ENCODE data around the gene TRAF3. TPM values are rescaled to one million over a fixed set of nuclear protein-coding genes. Genes with fewer than 3 reads are reported as not detected.

TRAF3 gene
- total RNA-seq, 1 donor from 2014 or later, result 17.0 TPM

GRCh38 chr14:102907980-102908730 is 130.9 kb downstream of the TRAF3 start:
- DNase-seq (ENCODE audit: low spot score), result no peak

GRCh38 chr14:102908766-102909455 is 131.7 kb downstream of the TRAF3 start:
- no peak for DNase-seq (ENCODE audit: low spot score)

- no peak for DNase-seq (ENCODE audit: low spot score)
Measured at GRCh38 chr14:102909462-102909861, 132.2 kb downstream of the TRAF3 start.

GRCh38 chr14:102909911-102910310 is 132.7 kb downstream of the TRAF3 start:
- no peak for DNase-seq (ENCODE audit: low spot score)

GRCh38 chr14:102910442-102910841 is 133.2 kb downstream of the TRAF3 start:
- no peak for DNase-seq (ENCODE audit: low spot score)

DNA sequence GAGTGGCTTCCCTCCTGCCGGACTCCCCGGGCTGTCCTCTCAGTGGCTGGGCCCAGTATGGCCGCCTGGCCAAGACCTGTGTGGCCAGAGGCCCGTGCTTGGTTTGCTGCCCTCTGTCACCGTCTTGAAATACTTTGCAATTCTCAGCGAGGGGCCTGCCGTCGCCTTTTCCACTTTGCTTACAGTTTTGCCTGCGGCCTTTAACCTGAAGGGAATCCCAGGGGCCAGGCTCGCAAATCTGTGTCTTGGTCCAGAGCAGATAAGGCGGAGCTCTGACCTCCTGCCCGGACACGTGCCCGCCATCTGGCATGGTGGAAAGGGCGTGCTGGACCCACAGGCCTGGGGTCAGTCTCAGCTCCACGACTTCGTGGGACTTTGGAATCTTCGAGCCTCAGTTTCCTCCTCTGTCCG is 134.3 kb downstream of the TRAF3 start:
- DNase-seq (ENCODE audit: low spot score), result no peak

DNA sequence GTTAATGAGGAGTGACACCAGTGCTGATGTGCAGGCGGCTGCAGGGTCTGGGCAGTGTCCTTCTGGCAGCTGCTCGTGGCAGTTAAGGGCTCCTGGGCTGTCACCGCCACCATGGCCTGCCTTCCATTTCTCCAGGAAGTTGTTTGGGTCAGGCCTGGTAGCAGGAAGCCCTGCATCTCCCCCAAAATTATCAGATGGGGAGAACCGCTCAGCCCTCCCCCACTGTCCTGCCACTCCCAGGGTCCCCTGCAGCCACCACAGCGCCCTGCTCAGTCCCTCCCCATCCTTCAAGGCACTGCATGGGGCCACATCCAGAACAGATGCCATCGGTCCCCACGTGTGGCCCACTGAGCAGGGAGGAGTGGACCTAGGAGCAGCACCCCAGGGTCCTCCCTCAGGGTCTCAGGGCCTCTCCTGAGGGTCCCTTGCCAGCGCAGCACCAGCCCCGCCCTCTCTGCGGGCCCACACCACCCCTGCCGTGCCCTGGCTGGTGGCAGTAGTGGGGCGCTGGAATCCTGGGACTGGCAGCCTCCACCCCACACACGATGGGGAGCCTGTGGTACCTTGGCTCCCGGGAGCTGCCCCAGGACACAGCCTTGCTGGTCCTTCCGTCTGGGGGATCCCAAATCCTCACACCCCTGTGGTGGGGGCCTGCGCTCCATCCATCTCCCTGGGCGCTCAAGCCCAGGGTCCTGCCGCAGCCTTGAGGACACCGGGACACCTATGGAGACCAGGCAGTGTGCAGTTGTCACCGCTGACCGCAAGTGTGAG is 134.9 kb downstream of the TRAF3 start:
- no peak for DNase-seq (ENCODE audit: low spot score)

DNA sequence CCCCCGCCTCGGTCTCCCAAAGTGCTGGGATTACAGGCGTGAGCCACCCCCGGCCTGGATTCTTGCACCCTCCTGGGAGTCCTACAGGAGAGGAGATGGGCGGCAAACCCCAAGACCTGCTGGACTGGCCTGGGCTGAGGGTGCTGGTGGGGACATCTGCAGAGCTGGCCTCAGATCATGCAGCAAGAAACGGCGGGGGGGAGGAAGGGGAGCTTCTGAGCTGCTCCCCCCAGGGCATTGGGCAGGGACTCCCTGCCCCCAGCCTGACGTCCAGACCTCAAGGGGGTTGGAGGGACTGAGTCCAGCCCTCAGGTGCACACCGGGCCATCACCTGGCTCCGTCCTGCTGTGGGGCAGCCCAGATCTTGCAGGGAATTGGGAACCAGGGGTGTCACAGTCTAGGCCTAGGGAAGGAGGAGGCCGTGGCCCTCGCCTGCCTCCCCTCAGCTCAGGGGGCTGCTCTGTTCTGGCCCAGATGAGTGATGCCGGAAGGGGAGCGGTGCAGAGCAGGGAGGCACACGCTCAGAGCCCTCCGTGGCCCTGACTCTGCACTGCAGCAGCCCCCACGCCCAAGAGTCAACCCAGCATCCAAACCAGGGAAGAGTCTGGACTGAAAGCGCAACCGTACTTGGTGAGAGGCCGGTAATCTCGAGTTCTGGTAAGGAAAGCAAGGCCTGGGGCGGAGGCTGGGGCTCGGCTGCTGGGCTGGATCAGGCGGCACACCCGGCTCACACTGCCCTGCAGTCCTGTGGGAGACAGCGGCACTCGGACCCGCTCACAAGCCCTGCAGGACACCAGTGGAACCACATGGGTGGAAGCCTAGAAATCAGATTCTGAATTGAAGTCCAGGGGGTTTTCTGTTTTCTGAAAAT is 136.3 kb downstream of the TRAF3 start:
- DNase-seq (ENCODE audit: low spot score), result no peak

- no peak for DNase-seq (ENCODE audit: low spot score)
Measured at GRCh38 chr14:102914474-102915291, 137.4 kb downstream of the TRAF3 start.

DNA sequence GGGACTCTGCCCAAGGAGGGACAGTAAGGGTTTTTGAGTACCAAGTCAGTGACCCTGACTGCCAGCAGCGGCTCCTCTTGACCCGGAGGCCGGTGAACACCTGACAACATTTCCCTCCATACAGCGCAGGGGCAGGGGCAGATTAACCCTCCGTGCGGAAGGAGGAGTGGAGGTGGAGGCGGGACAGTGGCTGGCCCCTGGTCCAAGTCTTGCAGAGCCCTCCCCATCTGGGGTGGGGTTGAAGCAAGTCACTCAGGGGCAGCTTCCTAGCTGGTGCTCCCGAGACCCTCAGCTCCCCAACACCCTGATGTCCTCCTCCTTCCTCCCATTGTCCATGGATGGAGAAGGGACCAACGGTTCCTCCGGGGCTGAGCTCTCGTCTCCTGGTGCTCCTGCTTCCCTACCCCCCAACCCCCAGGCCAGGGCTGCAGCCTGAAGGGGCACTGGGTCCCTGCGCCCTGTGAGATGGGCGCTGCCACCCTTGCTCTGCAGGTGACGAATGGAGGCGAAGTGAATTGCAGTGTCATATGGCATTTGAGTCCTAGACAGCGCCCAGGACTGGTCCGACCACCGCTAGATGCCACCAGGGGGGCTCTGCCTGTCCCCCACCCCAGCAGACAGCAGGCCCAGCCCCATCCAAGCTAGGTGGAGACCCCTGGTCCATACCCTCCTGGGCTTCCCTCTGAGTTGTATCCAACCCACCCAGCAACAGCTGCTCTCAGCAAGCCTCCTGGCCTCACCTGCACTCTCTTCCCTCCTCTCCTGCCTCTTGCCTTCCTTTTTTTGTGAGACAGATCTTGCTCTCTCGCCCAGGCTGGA is 138.3 kb downstream of the TRAF3 start:
- DNase-seq (ENCODE audit: low spot score), result no peak

DNA sequence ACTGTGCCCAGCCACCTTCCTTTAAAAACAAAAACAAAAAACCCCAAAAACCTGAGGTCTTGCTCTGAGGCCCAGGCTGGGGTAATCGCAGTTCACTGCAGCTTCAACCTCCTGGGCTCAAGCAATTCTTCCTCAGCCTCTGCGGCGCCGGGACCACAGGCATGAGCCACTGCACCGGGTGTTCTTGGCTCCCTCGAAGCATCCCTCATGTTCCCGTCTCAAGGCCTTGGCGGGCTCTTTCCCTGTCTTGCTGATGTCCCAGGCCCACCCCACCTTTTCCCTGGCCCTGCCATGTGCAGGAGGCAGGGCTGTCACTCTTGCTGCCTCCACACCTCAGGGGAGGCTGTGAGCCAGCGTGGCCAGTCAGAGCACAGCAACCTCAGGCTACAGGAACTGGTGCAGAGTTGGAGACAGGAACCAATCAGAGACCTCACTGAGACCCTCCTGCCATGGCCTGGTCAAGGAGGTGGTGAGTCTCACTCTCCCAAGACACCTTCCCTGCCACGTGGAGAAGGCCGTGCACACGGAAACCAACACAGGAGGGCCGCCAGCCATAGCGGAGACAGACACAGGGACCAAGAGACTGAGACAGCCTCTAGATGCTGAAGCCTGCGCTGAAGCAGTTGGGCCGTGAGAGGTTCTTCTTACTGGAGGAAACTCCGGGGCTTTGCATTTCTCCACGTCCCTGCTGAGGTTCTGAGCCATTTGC is 139.3 kb downstream of the TRAF3 start:
- no peak for DNase-seq (ENCODE audit: low spot score)

GRCh38 chr14:102917056-102917385 is 139.8 kb downstream of the TRAF3 start:
- DNase-seq (ENCODE audit: low spot score), result no peak

GRCh38 chr14:102917469-102918211 is 140.4 kb downstream of the TRAF3 start:
- DNase-seq (ENCODE audit: low spot score), result peak; percentile 45

- DNase-seq (ENCODE audit: low spot score), result no peak
Measured at GRCh38 chr14:102918438-102918837, 141.2 kb downstream of the TRAF3 start.

DNA sequence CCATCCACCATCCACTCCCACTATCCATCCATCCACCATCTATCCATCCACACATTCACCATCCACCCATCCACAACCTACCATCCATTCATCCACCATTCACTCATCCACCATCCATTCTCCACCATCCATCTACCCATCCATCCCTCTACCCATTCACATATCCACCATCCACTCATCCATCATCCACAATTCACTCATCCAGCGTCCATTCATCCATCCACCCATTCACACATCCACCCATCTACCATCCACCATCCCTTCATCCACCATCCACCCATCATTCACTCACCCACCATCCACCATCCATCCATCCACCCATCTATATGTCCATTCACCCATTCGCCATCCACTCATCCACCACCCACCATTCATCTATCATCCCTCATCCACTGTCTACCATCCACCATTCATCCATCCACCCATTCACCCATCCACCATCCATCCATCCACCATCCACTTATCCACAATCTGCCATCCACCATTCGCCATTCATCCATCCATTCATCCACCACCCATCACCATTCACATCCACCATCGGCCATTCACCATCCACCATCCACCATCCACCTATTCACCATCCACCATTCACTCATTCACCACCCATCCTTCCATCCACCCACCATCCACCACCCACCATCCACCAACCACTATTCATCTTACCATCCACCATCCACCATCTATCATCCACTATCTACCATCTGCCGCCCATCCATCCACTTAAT is 143.2 kb downstream of the TRAF3 start:
- DNase-seq (ENCODE audit: low spot score), result no peak

DNA sequence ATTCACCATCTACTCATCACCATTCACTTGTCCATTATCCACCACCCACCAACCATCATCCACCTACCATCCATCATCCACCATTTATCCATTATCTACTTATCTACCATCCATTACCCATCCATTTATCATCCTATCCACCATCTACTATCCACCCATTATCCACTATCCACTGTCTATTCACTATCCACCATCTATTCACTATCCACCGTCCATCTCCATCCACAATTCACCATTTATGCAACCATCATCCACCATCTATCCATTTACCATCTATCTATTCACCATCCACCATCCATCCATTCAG is 143.7 kb downstream of the TRAF3 start:
- DNase-seq (ENCODE audit: low spot score), result no peak

DNA sequence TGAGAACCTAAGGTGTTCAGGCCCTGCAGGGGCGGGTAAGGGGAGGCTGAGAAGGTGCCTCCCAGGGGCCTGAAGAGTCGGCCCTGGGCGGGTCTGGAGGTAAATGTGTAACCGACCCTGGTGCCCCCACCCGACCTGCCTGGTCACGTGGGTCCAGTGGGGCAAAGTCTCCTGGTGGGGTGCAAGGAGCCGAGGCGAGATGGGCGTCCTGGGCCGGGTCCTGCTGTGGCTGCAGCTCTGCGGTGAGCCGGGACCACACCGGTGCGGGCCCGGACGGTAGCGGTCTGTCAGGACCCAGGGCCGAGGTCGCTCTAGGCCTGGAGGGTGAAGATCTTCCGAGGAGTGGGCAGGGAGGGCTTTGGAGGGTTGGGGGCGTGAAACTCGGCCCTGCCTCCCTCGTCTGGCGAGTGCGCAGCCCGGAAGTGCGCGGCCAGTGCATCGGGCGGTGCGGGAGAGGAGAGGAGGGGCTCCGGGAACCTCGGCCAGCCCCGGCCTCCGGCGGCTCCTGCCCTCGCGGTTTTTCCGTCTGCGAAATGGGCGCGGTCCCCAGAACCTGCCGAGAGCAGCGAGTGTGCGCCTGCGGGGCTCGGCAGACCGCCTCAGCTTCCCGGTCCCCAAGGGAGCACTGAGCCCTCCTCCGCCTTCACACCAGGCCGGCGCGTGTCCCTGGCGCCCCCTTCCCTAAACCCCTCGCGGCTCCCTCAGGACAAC is 145.4 kb downstream of the TRAF3 start, which contains the start of gene AMN:
Gene AMN (plus strand): TSS at position 174 of the 711 bp plus-strand sequence. CDS start 26 bp downstream, at position 200.
- DNase-seq (ENCODE audit: low spot score), result peak; percentile 56

Measured in mucosa of gallbladder (tissue), 1 donor.